Vagina (tissue), 2 donors: ENCODE measurements around the gene CPLX4.

Source experiments
- CTCF ChIP-seq, 3 experiments: fragments of 450-650 bp in 2 of 3; fragments of 200-600 bp in 1 of 3; sonication (generic) in 1 of 3; IDR thresholded peaks; one replicate each; pipeline ENCODE4 v1.5.1; 2017 to 2019; ENCODE audit warnings: antibody characterized with exemption in 3 of 3, mild to moderate bottlenecking in 2 of 3, moderate library complexity in 2 of 3
- POLR2A ChIP-seq, 2 donors: fragments of 450-650 bp; IDR thresholded peaks; one replicate each; pipeline ENCODE4 v1.6.1; 2017; ENCODE audit warnings: antibody characterized with exemption in 2 of 2, mild to moderate bottlenecking in 2 of 2, moderate library complexity in 2 of 2
- POLR2AphosphoS5 ChIP-seq, 2 donors: sonication (generic); formaldehyde crosslinking; IDR thresholded peaks; one replicate each; pipeline ENCODE4 v1.9.0; 2017; ENCODE audit warnings: antibody characterized with exemption in 2 of 2, mild to moderate bottlenecking in 2 of 2, low read depth in 1 of 2; ENCODE audit not compliant: insufficient read depth in 1 of 2

- TF ChIP-seq POLR2A (IDR thresholded peaks at IDR 0.05) (no peak), CTCF (IDR thresholded peaks at IDR 0.05) (no peak), POLR2AphosphoS5 (IDR thresholded peaks at IDR 0.05; ENCODE audit: insufficient read depth in 1 of 2, low read depth in 1 of 2) (no peak)
Observed at GRCh38 chr18:59358414-59358711, 39.9 kb upstream of the CPLX4 start.
